ENCODE data around the gene RMDN2.

GRCh38 chr2:37892436-37893114, 32.5 kb upstream of the RMDN2 start:
- no peak for TF ChIP-seq CTCF (IDR thresholded peaks at IDR 0.05; ENCODE audit: insufficient read depth, low read length, poor library complexity, severe bottlenecking)
- TF ChIP-seq EZH2phosphoT487 (conservative IDR thresholded peaks at IDR 0.05; ENCODE audit: low read length), result no peak
